CD1c-positive myeloid dendritic cell (primary cell): Measurements from ENCODE around the gene SERPINC1.
A peak's percentile ranks its signal among the peaks of the same experiment; 100 is the strongest.
"Not testable (repeated sequence)": the region's sequence is repeated elsewhere in the genome, so short reads cannot be mapped to it uniquely, and the experiment has no call there.

Source experiments
- DNase-seq: peaks from one replicate; pipeline ENCODE4 v3.0.0-alpha.2; 2016; ENCODE audit errors: extremely low spot score

The SERPINC1 gene

GRCh38 chr1:173893611-173894010, 23.5 kb downstream of the SERPINC1 start:
- DNase-seq = no peak

GRCh38 chr1:173889885-173890284, 27.2 kb downstream of the SERPINC1 start:
- DNase-seq = no peak

- no peak for DNase-seq
These were observed 28.4 kb downstream of the SERPINC1 start for GRCh38 chr1:173888749-173889148.

GRCh38 chr1:173887627-173888026, 29.5 kb downstream of the SERPINC1 start:
- no peak for DNase-seq

GRCh38 chr1:173886746-173887611, 30.1 kb downstream of the SERPINC1 start:
- no peak for DNase-seq

GRCh38 chr1:173884701-173885100, 32.4 kb downstream of the SERPINC1 start:
- no peak for DNase-seq

GRCh38 chr1:173881117-173881516, 36.0 kb downstream of the SERPINC1 start:
- DNase-seq = not testable (repeated sequence)

GRCh38 chr1:173878251-173878650, 38.9 kb downstream of the SERPINC1 start:
- DNase-seq = no peak

- DNase-seq = no peak
These were observed 40.4 kb downstream of the SERPINC1 start for GRCh38 chr1:173876732-173877131.

- DNase-seq = no peak
These were observed 45.6 kb downstream of the SERPINC1 start for GRCh38 chr1:173871500-173871899.

GRCh38 chr1:173871091-173871490, 46.0 kb downstream of the SERPINC1 start:
- no peak for DNase-seq

- no peak for DNase-seq
These were observed 46.7 kb downstream of the SERPINC1 start for GRCh38 chr1:173870252-173871075.

GRCh38 chr1:173869021-173869359, 48.1 kb downstream of the SERPINC1 start:
- peak; percentile 64 for DNase-seq

- DNase-seq = peak; percentile 73
These were observed 48.7 kb downstream of the SERPINC1 start, which contains the start of gene ZBTB37 for GRCh38 chr1:173868266-173869020. ZBTB37 (plus strand) TSS chr1:173868380; CDS start chr1:173870226, 1,846 bp downstream.

- DNase-seq = peak; percentile 99
These were observed 49.3 kb downstream of the SERPINC1 start, which contains the start of gene GAS5 for GRCh38 chr1:173867753-173868265. GAS5 (minus strand) TSS chr1:173867989.

- no peak for DNase-seq
These were observed 49.9 kb downstream of the SERPINC1 start for GRCh38 chr1:173867141-173867752.

GRCh38 chr1:173866413-173867115, 50.6 kb downstream of the SERPINC1 start:
- no peak for DNase-seq

GRCh38 chr1:173865468-173866164, 51.5 kb downstream of the SERPINC1 start:
- no peak for DNase-seq

GRCh38 chr1:173864179-173864867, 52.8 kb downstream of the SERPINC1 start:
- DNase-seq = no peak
